22Rv1 (cell line): ENCODE measurements around the gene STEAP2.

Experiments used
- ZFX ChIP-seq: fragments of 450-650 bp; IDR thresholded peaks from 2 replicates; pipeline ENCODE4 v1.6.1; 2017; ENCODE audit warnings: antibody characterized with exemption, borderline replicate concordance
- TF ChIP-seq, protein P1 (sequence below): fragments of 450-650 bp; IDR thresholded peaks from 2 replicates; pipeline ENCODE4 v1.5.1; 2017; ENCODE audit warnings: mild to moderate bottlenecking

DNA sequence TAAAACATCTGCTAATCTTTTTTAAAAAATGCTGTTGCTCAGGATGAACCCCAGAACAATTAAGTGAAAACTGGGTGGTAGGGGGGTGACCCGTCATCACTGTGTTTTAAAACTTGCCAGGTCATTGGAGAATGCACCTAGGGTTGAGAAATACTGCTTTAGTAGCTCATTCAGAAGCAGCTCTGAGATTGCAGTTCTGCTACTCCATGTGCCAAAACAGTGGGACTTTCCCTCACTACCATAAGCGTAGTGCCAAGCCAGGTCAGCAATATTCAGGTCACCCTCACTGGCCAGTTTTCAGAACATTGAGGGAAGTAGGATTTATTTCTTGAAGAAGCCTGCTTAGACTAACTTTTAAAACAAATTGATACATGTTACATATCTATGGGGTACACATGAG, 5.2 kb downstream of the STEAP2 start:
- TF ChIP-seq, protein P1, sequence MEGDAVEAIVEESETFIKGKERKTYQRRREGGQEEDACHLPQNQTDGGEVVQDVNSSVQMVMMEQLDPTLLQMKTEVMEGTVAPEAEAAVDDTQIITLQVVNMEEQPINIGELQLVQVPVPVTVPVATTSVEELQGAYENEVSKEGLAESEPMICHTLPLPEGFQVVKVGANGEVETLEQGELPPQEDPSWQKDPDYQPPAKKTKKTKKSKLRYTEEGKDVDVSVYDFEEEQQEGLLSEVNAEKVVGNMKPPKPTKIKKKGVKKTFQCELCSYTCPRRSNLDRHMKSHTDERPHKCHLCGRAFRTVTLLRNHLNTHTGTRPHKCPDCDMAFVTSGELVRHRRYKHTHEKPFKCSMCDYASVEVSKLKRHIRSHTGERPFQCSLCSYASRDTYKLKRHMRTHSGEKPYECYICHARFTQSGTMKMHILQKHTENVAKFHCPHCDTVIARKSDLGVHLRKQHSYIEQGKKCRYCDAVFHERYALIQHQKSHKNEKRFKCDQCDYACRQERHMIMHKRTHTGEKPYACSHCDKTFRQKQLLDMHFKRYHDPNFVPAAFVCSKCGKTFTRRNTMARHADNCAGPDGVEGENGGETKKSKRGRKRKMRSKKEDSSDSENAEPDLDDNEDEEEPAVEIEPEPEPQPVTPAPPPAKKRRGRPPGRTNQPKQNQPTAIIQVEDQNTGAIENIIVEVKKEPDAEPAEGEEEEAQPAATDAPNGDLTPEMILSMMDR: no peak
- no peak for TF ChIP-seq ZFX
